Chondrocyte (in vitro differentiated cells): Measurements from ENCODE around the gene ZMYND12. TPM values are rescaled to one million over a fixed set of nuclear protein-coding genes. Genes with fewer than 3 reads are reported as not detected.

ENCODE experiments used
- DNase-seq: peaks from one replicate; pipeline ENCODE4 v3.0.0; 2021; ENCODE audit warnings: mixed read lengths, low spot score
- H3K27ac Mint-ChIP-seq: one replicate; pipeline ENCODE4 v1.8.0; 2021; ENCODE audit warnings: mild to moderate bottlenecking, moderate library complexity, mixed read lengths; ENCODE audit not compliant: unreplicated experiment
- H3K27me3 Mint-ChIP-seq: 2 replicates; pipeline ENCODE4 v1.8.0; 2021; ENCODE audit warnings: low read depth, mixed read lengths
- H3K36me3 Mint-ChIP-seq: 2 replicates; pipeline ENCODE4 v1.8.0; 2021; ENCODE audit warnings: low read depth, mixed read lengths
- H3K4me1 Mint-ChIP-seq: 2 replicates; pipeline ENCODE4 v1.8.0; 2021; ENCODE audit warnings: low read depth, mild to moderate bottlenecking, mixed read lengths
- H3K4me3 Mint-ChIP-seq: one replicate; pipeline ENCODE4 v1.8.0; 2021; ENCODE audit warnings: mild to moderate bottlenecking, moderate library complexity, mixed read lengths; ENCODE audit not compliant: unreplicated experiment
- H3K9me3 Mint-ChIP-seq: 2 replicates; pipeline ENCODE4 v1.8.0; 2021; ENCODE audit warnings: low read depth, mixed read lengths
- total RNA-seq: library from RNA; stranded (reverse); gene quantifications from 3 replicates; pipeline ENCODE4 v1.2.1, GENCODE V29; 2021
- TF ChIP-seq, protein P1 (sequence below): fragments of 200-600 bp; sonication (generic); IDR thresholded peaks from 2 replicates; pipeline ENCODE4 v1.5.0; 2021; ENCODE audit warnings: antibody characterized with exemption, mild to moderate bottlenecking, moderate library complexity

Gene ZMYND12
- total RNA-seq, 1 donor from 2014 or later: 0.30 TPM

DNA sequence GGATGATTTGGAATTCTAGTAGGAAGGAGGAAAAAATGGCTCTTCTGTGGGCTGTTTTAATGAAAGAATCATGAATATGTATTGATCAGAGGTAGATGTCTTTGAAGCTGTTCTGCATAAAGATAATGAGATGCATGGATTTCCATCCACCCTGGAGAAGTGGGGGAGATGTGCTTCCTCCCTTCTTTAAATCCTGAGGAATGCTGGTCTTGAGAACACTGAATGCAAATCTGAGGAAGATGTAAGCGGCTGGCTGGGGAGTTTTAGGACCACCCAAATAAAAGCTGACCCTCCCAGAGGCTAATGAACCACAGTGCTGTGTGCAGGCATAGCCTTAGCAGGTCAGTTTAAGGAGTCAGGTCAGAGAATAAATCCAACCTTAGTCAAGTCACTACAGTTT is 37.3 kb downstream of the ZMYND12 start:
- Mint-ChIP-seq H3K4me1 (peaks cover 16% of the 10 kb centered on the region), H3K4me3 (no peak overlapping the region), H3K36me3 (no peaks in the 10 kb centered on the region), H3K27me3 (peaks cover 6% of the 10 kb centered on the region), H3K27ac (no peak overlapping the region), H3K9me3 (no peaks in the 10 kb centered on the region)
- DNase-seq: no peak
- TF ChIP-seq, protein P1, sequence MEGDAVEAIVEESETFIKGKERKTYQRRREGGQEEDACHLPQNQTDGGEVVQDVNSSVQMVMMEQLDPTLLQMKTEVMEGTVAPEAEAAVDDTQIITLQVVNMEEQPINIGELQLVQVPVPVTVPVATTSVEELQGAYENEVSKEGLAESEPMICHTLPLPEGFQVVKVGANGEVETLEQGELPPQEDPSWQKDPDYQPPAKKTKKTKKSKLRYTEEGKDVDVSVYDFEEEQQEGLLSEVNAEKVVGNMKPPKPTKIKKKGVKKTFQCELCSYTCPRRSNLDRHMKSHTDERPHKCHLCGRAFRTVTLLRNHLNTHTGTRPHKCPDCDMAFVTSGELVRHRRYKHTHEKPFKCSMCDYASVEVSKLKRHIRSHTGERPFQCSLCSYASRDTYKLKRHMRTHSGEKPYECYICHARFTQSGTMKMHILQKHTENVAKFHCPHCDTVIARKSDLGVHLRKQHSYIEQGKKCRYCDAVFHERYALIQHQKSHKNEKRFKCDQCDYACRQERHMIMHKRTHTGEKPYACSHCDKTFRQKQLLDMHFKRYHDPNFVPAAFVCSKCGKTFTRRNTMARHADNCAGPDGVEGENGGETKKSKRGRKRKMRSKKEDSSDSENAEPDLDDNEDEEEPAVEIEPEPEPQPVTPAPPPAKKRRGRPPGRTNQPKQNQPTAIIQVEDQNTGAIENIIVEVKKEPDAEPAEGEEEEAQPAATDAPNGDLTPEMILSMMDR: no peak

DNA sequence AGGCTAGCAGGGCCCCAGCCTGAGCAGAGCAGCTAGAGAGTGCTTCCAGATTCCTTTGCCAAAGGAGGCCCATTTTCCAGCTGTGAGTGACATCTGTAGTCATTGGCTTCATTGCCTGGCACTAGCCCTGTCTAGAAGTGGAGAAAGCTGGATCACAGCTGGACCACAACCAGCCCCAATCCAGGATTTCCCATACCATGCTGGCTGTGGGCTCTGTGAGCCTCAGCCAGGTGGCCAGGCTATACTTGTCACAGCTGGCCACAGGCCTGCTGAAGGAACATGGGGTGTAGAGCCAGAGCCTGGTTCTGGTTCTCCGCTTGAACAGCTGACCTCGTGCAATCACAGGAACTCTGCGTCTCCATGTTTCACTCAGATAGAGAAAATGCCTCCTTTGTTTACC is 38.7 kb downstream of the ZMYND12 start:
- H3K4me3 Mint-ChIP-seq: no peak overlapping the region
- no peaks in the 10 kb centered on the region for H3K36me3 Mint-ChIP-seq
- H3K27ac Mint-ChIP-seq: no peak overlapping the region
- peaks cover 6% of the 10 kb centered on the region for H3K27me3 Mint-ChIP-seq
- no peak for DNase-seq
- peaks cover 11% of the 10 kb centered on the region for H3K4me1 Mint-ChIP-seq
- no peaks in the 10 kb centered on the region for H3K9me3 Mint-ChIP-seq
- TF ChIP-seq, protein P1: no peak

DNA sequence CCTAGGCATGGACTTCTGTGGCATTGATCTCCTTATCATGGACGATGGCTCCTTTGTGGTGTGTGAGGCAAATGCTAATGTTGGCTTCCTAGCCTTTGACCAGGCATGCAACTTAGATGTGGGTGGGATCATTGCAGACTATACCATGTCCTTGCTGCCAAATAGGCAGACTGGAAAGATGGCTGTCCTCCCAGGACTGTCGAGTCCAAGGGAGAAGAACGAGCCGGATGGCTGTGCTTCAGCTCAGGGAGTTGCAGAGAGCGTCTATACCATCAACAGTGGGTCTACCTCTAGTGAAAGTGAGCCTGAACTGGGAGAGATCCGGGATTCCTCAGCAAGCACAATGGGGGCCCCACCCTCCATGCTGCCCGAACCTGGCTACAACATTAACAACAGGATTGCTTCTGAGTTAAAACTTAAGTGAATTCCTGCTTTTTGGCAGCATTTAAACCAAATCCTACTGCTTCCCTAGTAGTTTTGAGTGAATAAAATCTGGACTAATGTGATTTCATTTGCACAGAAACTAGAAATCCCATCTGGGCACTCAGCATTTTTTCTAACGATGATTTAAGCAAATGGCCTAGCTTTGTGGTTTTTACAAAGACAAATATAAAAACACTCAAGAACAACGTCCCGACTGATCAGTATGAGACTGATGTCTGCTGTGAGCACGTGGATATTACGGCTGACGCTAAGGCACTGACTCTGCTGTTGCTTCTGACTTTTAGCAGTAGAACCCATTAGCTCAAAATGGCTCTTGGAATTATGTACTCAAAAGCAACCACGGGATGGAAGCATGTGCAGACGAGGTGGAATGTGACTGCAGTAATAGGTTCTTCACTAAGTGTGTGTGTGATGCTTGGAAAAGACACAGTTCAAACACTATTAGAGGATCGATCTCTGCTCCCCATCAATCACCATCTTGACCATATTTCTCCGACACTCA is 41.0 kb downstream of the ZMYND12 start:
- H3K9me3 Mint-ChIP-seq: no peaks in the 10 kb centered on the region
- no peaks in the 10 kb centered on the region for H3K36me3 Mint-ChIP-seq
- no peak for DNase-seq
- TF ChIP-seq, protein P1: no peak
- H3K4me1 Mint-ChIP-seq: no peaks in the 10 kb centered on the region
- H3K4me3 Mint-ChIP-seq: no peak overlapping the region
- no peak overlapping the region for H3K27ac Mint-ChIP-seq
- H3K27me3 Mint-ChIP-seq: peaks cover 12% of the 10 kb centered on the region

DNA sequence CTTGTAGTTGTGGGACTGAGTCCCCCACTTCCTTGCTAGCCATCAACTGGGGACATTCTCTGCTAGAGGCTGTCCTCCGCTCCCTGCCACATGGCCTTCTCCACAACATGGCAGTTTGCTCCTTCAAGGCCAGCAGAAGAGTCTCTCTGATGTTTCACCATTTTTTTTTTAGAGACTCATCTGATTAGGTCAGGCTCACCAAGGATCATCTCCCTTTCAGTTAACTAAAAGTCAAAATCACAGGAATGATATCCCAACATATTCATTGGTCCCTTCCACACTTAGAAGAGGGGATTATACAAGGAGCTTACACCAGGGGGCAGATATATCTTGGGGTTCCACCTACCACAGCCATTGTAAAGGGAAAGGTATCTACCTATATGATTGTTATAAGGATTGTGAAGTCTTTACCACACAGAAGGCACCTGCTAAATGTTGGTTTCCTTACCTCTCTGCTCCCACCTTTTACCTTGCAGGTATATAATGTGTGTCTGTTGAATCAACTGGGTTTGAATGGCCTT is 51.9 kb downstream of the ZMYND12 start:
- Mint-ChIP-seq H3K9me3 (no peaks in the 10 kb centered on the region), H3K27ac (no peak overlapping the region), H3K4me1 (no peaks in the 10 kb centered on the region), H3K27me3 (peaks cover 22% of the 10 kb centered on the region), H3K36me3 (no peaks in the 10 kb centered on the region), H3K4me3 (no peak overlapping the region)
- TF ChIP-seq, protein P1: no peak
- DNase-seq: no peak

DNA sequence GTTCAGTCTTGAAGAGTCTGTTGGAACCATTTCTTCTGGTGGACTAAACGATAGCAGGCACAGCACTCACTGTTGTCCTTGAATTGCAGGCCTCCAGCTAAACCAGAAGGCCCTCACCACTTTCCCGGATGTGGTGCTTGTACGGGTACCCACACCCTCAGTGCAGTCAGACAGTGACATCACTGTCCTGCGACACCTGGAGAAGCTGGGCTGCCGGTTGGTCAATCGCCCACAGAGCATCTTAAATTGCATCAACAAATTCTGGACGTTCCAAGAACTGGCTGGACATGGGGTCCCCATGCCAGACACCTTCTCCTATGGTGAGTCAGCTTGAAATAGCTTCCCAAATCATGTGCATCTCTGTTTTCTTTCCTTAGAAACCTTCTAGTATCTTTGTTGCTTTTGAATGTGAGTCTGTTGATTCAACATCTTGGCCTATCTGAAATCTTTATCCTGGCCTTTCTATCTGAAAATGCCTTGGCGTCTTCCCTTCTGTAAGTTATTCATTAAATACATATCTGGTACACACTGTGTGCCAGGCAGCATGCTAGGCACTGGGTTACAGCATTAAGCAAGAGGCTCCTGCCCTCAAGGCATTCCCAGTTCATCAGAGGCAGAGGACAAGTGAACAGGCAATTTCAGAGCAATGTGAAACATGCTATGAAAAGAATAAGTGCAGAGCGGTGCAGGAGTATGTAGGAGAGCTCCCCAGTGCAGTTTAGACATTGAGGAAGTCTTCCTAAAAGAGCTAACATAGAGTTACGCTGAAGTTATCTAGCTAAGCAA is 56.3 kb downstream of the ZMYND12 start:
- peaks cover 13% of the 10 kb centered on the region for H3K27me3 Mint-ChIP-seq
- no peaks in the 10 kb centered on the region for H3K4me1 Mint-ChIP-seq
- DNase-seq: no peak
- H3K4me3 Mint-ChIP-seq: no peak overlapping the region
- H3K36me3 Mint-ChIP-seq: no peaks in the 10 kb centered on the region
- H3K9me3 Mint-ChIP-seq: no peaks in the 10 kb centered on the region
- TF ChIP-seq, protein P1: no peak
- H3K27ac Mint-ChIP-seq: no peak overlapping the region
